Renal cortical epithelial cell (primary cell): ENCODE data around the gene COPS4. TPM values are rescaled to one million over a fixed set of nuclear protein-coding genes. Genes with fewer than 3 reads are reported as not detected.
"Not testable (repeated sequence)": the region's sequence is repeated elsewhere in the genome, so short reads cannot be mapped to it uniquely, and the experiment has no call there.

Source experiments
- DNase-seq: peaks from one replicate; pipeline ENCODE4 v3.0.0-alpha.2; 2011; ENCODE audit warnings: low read depth
- total RNA-seq: library from RNA; depleted of rRNA; stranded (reverse); fragments of >200 nt; gene quantifications from 2 replicates; pipeline ENCODE4 v1.2.3, GENCODE V29; 2014

COPS4 gene
- total RNA-seq, 1 donor from 2014 or later = 89.5 TPM

DNA sequence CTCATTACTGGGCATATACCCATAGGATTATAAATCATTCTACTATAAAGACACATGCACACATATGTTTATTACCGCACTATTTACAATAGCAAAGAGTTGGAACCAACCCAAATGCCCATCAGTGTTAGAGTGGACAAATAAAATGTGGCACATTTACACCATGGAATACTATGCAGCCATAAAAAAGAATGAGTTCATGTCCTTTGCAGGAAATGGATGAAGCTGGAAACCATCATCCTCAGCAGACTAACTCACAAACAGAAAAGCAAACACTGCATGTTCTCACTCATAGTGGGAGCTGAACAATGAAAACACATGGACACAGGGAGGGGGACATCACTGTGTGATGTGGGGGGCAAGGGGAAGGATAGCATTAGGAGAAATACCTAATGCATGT, 11.4 kb upstream of the COPS4 start:
- DNase-seq = not testable (repeated sequence)

DNA sequence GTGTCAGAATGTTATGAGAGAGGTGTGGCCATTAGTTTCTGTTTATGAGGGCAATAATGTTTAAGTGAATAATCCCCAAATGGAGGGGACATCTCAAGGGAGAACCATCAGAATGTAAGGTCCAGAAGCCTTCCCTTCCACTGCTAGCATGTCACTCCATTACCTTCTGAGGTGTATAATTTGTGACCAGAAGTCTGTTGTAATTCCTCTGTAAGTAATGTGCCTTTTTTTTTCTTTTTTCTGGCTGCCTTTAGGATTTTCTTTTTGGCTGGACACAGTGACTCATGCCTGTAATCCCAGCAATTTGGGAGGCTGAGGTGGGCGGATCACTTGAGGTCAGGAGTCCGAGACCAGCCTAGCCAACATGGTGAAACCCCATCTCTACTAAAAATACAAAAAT, 10.8 kb upstream of the COPS4 start:
- DNase-seq = no peak

DNA sequence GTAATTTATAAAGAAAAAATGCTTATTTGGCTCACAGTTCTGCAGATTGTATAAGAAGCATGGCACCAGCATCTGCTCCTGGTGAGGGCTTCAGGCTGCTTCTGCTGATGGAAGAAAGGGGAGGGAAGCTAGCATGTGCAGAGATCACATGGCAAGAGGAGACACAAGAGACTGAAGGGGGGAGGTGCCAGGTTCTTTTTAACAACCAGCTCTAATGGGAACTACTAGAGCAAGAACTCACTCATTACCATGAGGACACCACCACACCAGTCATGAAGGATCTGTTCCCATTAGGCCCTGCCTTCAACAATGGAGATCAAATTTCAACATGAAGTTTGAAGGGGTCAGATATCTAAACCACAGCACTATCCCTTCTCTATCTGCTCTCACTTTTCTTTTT, 9.4 kb upstream of the COPS4 start:
- no peak for DNase-seq

DNA sequence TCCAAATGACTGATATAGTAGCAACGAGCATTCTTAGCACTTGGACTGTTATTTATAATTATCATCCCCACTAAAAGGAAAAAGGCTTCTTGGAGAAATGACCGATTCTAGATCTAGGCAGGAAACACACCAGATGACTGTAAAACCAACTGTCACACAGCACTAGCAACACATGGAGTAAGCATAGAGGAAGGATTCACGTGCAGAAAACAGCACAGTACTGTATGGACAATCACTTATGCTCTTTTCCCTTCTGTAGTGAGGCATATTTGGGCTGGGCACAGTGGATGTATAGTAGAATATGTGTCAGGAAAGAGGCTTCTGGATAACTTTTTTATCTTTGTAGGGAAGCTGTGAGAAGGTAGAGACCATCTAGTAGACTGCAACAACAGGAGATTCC, 6.0 kb upstream of the COPS4 start:
- DNase-seq = no peak

DNA sequence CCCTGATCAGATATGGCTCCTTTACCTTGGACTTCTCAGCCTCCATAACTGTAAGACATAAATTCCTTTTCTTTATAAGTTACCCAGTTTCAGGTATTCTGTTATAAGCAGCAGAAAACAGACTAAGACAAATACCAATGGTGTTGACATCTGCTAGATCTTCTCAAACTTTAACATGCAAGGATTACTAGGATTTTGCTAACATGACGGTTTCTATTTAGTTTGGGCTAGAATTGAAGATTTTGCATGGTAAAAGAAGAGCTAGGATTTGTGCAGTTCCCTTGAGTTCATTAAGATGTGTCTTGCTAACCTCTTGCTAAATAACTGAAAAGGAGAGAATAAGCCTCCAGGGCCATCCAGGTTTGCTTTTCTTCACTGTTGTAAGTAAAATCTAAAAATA, 5.3 kb upstream of the COPS4 start:
- DNase-seq = no peak

DNA sequence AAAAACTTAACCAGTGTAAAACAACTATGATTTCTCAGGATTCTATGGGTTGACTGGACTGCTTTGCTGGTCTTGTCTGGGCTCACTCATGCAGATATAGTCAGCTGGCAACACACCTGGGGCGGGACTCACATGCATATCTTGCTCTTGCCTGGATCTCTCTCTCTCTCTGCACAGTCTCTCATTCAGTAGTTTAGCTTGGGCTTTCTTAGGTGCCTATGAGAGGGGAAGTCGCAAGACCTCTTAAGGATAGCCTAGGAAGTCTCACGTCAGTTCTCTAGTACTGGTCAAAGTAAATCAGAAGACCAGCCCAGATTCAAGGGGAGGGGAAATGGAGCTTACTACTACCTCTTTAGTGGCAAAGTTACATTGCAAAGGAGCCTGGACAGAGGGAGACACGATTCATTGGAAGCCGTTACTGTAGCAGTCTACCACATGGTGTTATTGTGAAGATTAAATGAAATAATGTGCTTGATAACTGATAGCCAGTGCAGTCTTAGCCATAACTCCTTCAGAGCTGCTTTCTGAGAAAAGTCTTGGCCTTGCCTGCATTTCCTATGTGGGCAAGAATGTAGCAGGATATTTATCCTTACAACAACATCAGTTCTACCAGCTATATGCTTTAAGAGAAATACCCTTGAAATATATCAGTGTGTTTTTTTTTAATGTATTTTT, 2.1 kb downstream of the COPS4 start:
- DNase-seq = peak; percentile 22

DNA sequence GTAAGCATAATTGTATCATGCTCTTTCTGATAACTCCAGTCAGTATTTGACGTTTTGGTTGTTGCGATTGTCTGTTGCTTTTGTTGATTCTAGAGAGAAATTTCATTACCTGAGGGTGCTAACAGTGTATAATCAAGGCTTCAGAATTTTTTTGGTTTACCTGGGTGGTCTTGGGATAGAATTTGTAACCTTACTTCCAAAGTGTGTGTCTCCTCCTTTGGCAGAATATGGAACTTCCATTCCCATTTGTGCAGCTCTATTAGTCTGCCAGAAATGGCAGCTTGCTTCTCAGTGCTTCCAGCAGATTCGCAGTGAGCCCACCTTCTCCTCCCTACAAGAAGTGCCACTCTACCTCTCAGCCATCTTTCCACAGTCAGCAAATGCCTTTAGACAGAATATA, 5.3 kb downstream of the COPS4 start:
- DNase-seq = no peak

DNA sequence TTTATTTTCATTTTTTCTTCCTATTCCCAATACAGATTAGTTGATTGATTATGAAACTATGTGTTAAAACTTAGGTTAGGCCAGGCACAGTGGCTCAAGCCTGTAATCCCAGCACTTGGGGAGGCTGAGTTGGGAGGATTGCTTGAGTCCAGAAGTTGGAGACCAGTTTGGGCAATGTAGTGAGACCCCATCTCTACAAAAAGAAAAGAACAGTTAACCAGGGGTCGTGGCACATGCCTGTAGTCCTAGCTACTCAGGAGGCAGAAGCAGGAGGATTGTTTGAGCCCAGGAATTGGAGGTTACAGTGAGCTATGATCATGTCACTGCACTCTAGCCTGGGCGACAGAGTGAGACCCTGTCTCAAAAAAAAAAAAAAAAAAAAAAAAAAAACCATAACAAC, 8.2 kb downstream of the COPS4 start:
- not testable (repeated sequence) for DNase-seq

DNA sequence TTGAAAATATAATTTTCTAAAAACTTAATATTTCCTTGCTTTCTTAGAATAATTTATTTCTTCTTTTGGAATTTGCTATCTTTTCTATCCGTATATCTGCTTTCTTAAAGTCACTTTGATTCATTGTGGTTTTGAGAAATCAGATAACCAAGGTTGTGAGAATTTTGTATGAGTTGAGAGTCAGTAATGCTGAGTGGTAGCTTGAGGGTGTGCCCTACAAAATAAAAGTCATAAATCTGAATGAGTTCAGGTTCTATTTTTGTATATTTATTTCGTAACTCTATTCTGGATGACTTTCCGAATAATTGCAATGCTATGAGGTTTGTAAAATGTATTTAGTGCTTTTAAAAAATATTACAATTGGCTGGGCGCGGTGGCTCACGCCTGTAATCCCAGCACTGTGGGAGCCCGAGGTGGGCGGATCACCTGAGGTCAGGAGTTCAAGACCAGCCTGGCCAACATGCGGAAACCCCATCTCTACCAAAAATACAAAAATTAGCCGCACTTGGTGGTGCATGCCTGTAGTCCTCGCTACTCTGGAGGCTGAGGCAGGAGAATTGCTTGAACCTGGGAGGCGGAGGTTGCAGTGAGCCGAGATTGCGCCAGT, 8.9 kb downstream of the COPS4 start:
- DNase-seq = no peak

DNA sequence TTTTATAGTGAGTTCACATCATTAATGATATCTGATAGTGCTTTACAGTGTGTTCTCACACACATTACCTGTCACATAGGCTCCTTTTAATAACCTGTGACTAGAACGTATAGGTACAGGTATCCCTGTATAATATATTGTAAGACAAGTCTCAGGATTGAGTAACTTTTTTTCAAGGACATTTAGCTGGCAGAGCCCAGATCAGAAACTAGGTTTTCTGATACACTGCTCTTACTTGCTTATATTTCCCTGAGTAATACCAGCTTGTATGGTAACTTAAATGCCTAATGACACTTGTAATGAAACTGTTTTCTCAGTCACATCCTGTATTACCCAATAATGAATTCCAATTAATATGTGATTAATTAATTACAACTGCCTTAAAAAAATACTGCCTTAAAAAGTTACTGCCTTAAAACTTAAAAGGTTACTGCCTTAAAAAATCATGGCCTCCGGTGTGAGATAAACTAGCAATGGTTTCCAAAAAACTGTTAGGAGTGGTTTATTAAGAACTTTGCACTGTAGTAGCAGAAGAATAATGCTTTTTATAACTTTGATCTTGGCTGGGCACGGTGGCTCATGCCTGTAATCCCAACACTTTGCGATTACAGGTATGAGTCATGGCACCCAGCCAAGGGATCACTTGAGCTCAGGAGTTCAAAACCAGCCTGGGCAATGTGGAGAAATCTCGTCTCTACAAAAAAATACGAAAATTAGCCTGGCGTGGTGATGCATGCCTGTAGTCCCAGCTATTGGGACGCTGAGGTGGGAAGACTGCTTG, 11.9 kb downstream of the COPS4 start:
- peak; percentile 86 for DNase-seq

DNA sequence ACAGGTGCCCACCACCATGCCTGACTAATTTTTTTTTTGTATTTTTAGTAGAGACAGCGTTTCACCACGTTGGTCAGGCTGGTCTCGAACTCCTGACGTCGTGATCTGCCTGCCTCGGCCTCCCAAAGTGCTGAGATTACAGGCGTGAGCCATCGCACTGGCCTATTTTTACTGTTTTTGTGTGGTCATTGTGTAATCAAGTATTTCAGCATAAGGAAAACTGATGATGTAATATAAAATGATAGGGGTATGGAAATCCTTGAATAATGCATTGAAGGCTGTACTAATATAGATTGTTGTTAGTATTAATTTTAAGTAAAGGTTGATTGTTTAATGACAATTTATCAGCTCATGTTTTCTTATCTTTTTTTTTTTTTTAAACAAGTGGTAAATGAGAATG, 13.8 kb downstream of the COPS4 start:
- not testable (repeated sequence) for DNase-seq

DNA sequence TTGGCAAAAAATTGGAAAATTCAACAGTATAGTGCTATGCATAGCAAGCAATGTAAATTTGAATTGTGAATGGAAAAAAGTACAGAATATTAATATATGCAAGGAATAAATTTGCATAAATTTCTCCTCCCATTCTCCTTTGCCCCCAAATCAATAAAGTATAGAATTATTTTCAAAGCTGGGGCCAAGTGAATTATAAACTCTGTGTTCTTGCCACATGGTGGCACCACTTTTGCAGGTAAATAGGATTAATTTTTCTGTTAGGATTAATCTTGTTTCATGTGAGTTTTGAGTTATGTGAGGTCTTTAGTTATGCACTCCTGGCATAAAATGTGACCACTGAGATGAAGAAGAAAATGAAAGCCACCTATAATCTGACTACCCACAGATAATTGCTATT, 19.9 kb downstream of the COPS4 start:
- peak; percentile 36 for DNase-seq

DNA sequence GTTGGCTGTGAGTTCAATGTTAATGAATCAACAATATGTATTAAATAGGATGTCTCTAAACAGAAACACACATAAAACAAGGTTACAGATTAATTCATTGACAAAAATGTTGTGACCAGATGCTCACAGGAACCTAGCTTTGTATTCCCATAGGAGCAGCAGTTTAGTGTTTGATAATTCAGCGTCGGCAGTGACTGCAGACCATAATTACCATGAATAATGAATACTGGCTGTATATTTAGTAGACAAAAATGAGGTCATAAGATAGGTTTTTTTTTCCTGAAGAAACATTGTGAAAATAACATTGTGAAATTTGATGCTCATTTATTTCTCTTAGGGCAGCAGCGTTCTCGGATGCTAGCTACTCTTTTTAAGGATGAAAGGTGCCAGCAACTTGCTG, 27.8 kb downstream of the COPS4 start:
- DNase-seq = no peak

DNA sequence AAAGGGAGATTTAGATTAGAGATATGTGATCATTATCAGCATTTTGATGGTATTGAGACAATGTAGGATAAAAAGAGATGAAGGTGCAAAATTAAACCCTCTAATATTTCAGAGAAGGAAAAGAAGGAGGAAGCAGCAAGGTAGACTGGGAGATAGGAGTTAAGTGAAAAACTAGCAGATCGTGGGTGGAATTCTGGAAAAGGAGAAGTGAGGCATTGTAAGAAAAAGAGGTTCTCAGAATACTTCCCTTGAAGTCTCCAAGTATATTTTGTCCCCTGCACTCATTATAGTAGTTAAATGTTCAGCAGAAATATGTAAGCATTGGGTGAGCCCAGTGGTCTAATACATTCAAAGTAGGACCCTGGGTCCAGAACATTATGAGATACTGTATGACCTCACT, 30.3 kb downstream of the COPS4 start:
- DNase-seq = no peak

DNA sequence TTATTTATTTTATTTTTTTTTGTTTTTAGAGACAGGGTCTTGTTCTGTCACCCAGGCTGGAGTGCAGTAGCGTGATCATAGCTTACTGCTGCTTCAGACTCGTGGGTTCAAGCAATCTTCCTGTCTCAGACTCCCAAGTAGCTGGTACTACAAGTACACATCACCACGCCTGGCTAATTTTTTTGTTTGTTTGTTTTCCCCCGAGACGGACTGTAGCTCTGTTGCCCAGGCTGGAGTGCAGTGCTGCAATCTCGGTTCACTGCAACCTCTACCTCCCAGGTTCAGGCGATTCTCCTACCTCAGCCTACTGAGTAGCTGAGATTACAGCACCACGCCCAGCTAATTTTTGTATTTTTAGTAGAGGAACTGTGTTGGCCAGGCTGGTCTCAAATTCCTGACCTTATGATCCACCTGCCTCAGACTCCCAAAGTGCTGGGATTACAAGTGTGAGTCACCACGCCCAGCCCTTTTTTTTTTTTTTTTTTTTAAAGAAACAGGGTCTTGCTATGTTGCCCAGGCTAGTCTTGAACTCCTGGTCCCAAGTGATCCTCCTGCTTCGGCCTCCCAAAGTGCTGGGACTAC, 32.2 kb downstream of the COPS4 start:
- DNase-seq = peak; percentile 1

DNA sequence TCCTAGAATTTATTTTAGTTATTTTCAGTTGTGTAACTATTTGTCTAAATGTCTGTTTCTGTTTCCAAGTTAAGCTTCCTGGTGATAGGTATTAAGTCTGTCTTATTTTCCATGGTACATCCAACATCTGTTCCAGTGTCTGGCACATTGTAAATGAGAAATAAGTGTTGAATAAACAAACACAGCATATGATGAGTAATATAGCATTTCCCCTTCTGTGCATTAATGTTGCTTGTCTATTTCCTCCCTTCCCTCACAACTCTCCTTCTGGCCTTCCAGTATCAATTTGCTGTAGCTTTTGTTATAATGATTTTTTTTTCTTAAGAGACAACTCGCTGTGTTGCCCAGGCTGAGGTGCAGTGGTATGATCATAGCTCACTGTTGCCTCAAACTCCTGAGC, 36.1 kb downstream of the COPS4 start:
- DNase-seq = no peak

DNA sequence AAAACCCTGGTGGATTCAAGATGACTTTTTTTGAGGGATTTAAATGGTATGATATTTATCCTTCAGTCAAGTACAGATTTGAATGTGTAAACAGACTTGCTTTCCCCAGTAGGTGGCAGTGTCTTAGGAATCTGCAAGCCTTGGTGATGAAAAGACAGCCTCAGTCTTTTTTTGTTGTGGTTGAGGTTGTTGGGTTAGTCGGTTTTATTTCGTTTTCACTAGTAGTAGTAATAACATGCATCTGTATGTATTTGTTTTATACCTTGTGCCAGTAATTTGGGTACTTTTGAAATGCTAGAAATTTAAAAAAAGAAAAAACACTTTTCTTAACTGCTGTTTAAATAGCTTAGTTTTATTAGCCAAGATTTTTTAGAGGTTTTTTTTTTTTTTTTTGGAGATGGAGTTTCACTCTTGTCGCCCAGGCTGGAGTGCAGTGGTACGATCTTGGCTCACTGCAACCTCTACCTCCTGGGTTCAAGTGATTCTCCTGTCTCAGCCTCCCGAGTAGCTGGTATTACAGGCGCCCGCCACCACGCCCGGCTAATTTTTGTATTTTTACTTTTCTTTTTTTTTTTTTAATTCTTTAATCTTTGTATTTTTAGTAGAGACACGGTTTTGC, 39.2 kb downstream of the COPS4 start:
- peak; percentile 90 for DNase-seq

DNA sequence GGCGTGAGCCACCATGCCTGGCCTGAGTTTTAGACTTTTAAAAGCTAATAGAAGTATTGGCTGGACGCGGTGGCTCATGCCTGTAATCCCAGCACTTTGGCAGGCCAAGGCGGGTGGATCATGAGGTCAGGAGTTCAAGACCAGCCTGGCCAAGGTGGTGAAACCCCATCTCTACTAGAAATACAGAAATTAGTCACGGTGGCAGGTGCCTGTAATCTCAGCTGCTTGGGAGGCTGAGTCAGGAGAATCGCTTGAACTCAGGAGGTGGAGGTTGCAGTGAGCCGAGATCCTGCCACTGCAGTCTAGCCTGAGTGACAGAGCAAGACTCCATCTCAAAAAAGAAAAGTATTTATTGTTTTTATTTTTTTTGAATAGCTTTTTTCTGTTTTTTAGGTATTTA, 39.8 kb downstream of the COPS4 start:
- not testable (repeated sequence) for DNase-seq

DNA sequence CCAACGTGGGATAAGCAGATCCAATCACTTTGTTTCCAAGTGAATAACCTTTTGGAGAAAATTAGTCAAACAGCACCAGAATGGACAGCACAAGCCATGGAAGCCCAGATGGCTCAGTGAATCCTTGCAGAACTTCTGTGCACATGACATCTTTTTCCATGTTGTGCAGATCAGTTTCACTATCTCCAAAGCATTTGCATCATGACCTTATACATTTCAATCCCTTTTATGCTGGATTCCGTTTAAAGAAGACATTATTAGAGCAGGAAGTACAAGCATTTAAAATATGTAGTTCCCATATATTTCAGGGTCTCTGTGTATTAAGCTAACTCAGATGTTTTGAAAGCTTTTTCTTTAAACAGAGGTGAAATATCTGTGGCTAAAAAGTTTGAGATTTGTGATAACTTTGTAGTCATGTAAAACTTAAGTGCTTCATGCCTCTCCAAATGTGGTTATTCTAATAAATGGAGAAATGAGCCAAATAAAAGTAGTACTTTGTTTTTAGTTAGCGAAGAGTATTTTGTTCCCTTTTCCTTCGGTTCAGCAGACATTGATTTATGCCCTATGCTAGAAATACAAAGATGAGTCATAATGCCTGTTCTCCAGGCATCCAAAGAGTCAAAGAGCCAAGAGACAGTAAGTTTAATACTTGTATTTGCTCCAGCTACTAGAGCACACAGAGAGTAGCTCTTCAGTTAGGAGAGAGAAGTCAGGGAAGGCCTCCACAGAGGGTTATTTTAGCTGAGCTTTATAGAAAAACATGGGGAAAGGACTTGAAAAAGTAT, 40.5 kb downstream of the COPS4 start:
- DNase-seq = peak; percentile 77

DNA sequence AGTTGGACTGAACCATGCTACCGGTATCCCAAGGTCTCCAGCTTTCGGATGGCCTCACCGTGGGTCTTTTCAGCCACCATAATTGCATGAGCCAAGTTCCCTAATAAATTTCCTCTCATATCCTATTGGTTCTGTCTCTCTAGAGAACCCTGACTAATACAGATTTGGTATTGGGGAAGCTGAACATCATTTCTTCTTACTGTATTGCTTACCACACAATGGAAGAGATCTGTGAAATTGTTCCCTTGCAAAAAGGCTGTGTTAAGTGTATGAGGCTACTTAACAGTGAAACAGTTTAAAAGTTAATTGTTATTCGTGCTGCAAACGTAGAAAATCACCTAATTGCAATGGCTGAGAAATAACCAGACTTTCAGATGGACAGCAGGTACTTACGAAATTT, 45.6 kb downstream of the COPS4 start:
- no peak for DNase-seq

DNA sequence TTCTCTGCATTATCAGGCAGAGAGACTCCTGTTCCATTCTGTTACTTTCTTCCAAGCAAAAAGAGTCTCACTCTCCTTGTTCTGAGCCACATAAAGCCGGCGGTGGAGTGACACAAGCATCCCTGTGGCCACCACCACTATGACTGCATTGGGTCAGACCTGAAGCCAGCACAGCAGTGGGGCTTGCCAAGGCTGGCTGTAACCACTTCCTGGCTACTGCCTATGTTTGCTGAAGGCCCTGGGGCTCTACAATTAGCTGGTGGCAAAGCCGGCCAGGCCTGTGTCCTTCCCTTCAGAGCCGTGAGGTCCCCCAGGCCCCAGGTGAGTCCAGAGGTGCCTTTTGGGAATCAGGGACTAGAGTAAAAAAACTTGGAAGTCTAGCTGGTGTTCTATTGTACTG, 47.8 kb downstream of the COPS4 start:
- DNase-seq = peak; percentile 3
